Sigmoid colon (tissue), 4 donors: ENCODE measurements around the gene NDUFA6.

Experiments
- EP300 ChIP-seq, 4 donors: sonication (generic); formaldehyde crosslinking; IDR thresholded peaks; one replicate each; pipeline ENCODE4 v1.6.1; 2017; ENCODE audit warnings: antibody characterized with exemption in 4 of 4
- POLR2A ChIP-seq, 2 donors: fragments of 450-650 bp; IDR thresholded peaks; one replicate each; pipeline ENCODE4 v1.6.1; 2016; ENCODE audit warnings: antibody characterized with exemption in 2 of 2, mild to moderate bottlenecking in 2 of 2, moderate library complexity in 2 of 2
- POLR2AphosphoS5 ChIP-seq, 4 donors: sonication (generic); formaldehyde crosslinking; IDR thresholded peaks; one replicate each; pipeline ENCODE4 v1.6.1; 2017; ENCODE audit warnings: antibody characterized with exemption in 4 of 4
- TF ChIP-seq, protein P1 (sequence below), 4 experiments: fragments of 450-650 bp in 3 of 4; fragments of 200-600 bp in 1 of 4; IDR thresholded peaks; one replicate each; pipeline ENCODE4 v1.5.1; 2016 to 2019; ENCODE audit warnings: antibody characterized with exemption in 4 of 4, mild to moderate bottlenecking in 3 of 4, moderate library complexity in 2 of 4

DNA sequence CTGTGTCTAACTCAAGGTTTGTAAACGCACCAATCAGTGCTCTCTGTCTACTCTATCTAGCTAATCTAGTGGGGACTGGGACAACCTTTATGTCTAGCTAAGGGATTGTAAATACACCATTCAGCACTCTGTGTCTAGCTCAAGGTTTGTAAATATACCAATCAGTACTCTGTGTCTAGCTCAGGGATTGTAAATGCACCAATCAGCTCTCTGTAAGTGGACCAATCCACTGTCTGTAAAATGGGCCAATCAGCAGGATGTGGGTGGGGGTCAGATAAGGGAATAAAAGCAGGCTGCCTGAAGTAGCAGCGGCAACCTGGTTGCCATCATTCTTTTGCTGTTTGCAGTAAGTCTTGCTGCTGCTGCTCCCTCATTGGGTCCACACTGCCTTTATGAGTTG, 48.4 kb upstream of the NDUFA6 start:
- TF ChIP-seq POLR2A (IDR thresholded peaks at IDR 0.05) (no peak), EP300 (IDR thresholded peaks at IDR 0.05) (no peak), POLR2AphosphoS5 (IDR thresholded peaks at IDR 0.05) (no peak)
- TF ChIP-seq, protein P1, sequence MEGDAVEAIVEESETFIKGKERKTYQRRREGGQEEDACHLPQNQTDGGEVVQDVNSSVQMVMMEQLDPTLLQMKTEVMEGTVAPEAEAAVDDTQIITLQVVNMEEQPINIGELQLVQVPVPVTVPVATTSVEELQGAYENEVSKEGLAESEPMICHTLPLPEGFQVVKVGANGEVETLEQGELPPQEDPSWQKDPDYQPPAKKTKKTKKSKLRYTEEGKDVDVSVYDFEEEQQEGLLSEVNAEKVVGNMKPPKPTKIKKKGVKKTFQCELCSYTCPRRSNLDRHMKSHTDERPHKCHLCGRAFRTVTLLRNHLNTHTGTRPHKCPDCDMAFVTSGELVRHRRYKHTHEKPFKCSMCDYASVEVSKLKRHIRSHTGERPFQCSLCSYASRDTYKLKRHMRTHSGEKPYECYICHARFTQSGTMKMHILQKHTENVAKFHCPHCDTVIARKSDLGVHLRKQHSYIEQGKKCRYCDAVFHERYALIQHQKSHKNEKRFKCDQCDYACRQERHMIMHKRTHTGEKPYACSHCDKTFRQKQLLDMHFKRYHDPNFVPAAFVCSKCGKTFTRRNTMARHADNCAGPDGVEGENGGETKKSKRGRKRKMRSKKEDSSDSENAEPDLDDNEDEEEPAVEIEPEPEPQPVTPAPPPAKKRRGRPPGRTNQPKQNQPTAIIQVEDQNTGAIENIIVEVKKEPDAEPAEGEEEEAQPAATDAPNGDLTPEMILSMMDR (IDR thresholded peaks at IDR 0.05), result no peak
